ENCODE measurements around the gene OSGIN1.

Gene OSGIN1

DNA sequence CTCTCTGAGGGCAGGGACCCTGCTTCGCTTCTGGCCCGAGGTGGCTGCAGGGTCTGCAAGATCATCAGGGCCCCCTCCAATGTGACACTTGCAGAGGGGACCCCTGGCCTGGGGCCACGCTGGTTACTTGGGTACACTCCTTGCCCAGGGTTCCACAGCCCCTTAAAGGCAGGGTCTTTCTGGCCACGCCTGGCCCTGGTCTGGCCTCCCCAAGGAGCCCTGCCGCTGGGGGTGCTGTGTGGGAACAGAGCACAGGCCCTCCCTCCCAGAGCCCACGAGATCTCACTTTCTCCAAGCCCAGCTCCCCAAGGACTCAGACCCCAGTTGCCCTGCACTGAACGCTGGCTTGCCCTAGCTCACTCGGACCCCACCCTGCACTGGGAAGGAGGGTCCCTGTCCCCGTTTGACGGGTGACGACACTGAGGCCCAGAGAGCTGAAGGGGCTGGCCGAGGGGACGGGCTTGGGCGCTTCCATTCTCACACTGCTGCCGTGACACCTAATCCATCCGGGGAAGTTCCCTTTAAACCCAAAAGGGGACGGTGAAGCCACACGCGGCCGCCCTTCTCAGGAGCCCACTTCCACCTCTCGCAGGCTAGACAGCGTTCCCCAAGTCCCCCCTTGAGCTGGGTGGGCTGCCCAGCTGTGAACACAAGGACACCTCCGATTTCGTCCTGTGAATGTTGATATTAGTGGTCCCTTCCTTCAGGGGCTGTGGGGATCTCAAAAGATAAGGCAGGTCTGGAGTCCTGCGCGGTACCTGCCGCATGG lies 26.9 kb upstream of the OSGIN1 start:
- DNase-seq (ENCODE audit: low spot score), result no peak

DNA sequence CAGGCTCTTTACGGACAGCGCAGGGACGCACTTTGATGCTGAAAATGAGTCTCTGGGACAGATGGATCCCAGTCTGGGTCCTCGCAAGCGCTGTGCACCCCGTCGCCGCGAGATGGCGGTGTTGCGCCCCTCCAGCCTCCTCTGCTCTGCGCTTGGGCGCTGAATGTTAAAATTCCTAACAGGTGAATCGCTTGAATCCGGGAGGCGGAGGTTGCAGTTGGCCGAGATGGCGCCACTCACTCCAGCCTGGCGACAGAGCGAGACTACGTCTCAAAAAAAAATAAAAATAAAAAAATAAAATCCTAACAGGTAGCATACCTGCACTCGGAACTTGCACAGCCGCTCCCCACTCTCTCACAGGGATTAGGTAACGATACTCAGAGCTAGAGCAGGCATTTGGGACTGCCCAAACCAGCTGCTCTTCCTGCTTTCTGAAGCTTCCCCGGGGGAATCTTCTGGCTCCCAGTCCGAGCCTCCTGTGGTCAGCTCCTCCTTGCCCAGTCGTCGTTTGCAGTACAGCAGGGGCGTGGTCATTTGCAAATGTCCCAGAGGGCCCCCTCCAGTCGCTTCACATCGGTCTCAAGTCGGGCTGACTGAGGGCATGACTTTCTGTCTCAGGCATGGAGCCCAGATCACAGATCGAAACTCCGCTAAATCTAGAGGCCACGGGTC lies 26.2 kb upstream of the OSGIN1 start:
- peak; percentile 89 for DNase-seq (ENCODE audit: low spot score)

DNA sequence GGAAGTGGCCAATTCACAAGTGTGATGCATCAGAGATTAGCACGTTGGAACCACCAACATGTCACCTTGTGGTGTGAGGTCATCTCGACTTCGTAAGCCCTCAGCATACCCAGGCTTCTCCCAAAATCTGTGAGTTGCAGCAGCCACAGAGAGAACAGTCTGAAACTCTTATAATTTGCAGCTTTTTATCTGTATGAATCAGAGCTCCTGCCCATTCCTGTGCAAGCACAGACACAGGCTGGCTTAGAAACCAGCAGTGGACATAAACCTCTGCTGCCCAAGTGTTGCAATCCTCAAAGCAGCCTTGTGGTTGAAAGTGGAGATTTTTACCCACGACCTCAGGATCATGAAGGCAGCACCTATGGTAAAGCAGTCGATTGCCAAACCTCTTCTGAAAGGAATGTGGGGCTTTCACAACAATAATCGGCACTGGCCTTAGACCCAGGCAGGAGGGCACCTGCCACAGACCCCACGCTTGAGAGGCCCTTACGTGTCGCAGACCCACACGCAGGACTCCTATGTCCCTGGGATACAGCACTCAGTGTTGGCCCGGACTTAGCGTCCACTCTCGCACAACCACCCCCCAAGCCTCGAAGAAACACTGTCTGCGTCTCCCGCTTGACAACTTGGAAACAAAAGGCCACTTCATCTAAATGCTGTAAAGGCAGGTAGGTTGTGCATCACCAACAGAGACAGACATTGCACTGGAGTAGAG lies 24.5 kb upstream of the OSGIN1 start:
- DNase-seq (ENCODE audit: low spot score), result peak; percentile 84

DNA sequence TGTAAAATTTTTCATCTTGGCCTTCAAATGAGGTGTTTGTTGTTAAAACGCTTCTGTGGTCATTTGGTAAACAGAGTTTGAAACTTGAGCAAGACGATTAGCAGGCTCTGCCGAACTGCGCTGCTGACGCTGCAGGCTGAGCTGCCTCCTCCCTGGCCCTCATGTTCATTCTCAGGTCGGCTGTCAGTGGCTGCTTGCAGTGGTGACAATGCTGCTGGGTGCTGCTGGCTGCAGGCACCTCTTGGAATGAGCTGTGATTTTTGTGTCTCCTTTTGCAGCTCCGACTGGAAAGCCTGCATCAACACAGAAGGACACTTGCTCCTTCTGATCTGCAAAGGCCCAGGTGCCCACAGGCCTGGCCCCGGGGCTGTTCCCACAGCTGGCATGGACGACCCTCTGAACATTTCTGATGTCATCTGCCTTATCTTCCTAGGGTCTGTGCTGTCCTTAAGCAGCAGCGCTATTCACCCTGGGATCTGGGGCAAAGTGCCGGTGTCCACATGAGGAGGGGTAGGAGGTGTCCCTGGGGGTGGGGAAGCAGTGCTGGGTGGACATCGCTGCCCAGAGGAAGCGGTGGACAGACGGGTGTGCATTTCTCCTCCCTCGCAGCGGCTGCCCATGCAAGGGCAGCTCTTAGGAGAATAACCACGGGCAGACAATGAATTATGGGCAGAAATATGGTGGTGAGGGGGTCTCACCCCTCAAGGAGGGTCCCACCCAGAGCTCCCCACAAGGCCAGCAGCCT lies 23.1 kb upstream of the OSGIN1 start:
- DNase-seq (ENCODE audit: low spot score), result no peak

DNA sequence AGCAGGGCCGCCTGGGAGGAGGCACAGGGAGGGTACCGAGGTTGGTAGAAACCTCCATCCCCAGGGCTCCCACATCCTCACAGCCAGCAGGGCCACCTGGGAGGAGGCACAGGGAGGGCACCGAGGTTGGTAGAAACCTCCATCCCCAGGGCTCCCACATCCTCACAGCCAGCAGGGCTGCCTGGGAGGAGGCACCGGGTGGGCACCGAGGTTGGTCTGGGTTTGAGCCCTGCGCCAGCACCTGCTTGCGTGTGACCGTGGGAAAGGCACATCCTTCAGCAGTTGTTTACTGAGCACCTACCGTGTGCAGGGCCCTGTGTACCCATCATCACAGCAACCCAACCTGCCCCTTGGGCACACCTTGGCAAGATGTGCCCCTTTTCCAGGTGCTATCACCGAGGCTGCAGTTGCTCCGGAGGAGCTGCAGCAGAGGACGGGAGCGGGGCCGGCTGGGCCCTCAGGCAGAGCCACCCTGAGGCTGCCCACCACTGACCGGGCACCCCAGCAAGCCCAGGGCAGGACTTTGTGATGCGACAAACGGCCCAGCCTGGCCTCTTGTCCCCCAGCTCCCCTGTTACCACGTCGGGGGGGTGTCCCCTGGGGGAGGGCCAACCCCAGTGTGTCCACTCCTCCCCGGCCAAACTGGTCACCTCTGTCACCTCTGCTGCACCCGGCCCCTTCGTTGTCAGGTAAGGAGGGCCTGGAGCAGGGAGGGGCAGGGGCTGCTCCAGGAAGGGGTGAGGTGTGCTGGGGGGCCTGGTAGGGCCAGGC lies 22.1 kb upstream of the OSGIN1 start:
- DNase-seq (ENCODE audit: low spot score), result no peak

DNA sequence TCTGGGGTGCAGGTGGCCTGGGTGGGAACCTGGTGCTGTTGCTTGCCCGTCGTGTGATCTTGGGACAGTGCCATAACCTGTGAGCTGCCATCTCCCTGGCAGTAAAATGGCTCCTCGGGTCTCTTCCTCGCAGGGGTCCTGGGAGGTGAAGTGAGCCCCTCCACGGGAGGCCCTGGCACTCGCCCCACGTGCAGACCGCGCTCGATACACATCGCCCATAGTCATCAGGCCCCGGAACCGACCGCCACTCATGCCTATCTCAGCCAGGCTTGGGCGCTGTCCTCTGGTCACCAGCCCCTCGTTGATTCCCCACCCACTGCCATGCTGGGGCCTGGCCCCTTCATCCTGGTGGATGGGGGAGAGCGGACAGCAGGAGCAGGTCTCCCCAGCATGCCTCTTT lies 21.5 kb upstream of the OSGIN1 start:
- no peak for DNase-seq (ENCODE audit: low spot score)

DNA sequence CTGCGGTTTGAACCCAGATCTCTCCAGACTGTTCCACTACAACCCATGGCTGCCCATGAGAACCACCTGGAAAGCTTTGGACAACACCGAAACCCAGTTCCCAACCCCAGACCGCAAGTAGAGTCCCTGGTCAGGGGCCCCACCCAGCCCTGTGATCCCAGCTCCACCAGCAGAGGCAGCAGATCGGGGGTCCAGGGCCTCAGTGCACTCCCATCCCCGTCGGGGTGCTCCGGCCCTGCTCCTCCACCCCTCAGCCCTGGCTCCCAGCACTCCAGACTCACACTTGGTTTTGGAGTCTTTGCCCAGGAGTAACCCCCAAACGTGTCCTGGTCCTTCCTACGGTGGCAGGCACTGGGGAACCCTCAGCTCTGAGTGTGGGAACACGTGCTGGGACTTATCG lies 20.7 kb upstream of the OSGIN1 start:
- no peak for DNase-seq (ENCODE audit: low spot score)

DNA sequence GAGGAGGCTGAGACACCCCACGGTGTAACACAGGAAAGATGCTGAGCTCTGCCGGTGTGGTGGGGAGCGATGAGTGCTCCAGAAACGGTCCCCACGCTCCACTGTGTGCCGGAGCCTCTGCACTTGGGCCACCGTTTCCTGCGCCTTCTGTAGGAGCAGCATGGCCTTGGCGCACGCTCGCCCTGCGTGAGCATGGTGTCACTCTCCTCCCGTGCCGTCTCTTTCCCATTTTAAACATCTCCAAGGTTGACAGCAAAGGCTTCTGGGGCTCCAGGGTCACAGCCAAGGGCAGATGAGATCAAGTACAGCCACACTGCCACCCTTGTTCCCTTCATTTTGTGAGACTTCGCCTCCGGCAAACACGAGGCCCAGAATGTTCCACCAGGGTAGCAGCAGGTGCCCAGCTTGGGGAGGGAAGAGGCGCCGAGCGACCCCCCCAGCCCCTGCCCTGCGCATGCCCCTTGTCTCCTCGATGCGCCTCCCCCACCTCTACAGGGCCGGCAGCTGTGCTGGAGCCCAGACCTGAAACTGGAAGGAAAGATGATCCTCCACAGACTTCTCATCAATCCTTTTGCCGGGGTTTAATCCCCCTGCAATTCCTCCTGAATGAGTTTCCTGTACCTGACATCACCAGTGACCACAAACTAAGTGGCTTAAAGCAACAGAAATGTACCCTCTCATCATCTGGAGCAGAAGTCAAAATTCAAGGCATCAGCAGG lies 19.9 kb upstream of the OSGIN1 start:
- DNase-seq (ENCODE audit: low spot score), result no peak

DNA sequence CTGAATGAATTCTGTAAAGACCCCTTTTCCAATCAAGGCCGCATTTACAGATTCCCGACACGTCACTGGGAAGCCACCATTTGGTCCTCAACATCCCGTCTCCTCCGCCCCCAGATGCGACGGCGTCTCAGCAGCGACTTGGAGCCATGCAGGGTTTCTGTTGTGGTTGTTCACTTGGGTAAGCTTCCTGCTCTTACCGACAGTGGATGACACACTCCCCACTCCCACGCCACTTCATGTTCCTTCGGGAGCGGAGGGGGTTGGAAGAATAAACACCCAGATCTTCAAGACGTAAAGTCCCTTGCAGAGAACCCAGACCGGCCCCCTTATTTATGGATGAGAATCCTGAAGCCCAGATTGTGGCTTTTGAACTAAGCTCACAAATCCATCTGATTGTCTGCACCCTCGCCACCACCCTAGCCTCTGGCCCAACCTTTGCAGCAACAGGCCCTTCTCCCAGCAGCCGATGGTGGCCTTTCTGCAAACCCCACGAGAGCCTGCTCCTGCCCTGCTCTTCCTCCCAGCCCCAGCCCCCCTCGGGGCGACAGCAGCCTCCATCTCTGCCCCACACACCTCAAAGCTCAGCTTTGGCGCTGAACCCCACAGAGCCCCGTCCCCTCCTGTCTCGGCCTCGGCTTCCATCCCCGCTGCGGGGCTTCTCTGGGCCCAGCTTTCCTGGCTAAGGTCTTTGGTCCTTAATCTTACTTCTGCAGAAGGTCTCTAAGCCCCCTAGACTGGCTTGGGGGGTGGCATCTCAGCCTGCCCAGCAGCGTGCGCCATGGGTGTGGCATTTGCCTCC lies 19.0 kb upstream of the OSGIN1 start:
- DNase-seq (ENCODE audit: low spot score), result no peak

DNA sequence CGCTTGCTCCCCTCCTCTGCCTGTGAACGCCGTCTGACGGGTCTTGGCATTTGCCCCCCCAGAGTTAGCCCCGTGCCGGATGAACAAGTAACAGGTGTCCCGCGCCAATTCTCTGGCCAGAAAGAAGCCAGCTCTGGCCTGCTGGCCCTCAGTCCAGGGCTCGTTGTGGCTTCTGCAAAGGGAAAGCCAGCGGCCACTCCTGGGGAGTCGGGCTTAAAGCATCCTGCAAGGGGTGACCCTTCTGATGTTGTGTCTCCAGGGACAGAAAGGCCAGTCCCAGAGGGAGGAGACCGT lies 18.4 kb upstream of the OSGIN1 start:
- DNase-seq (ENCODE audit: low spot score), result no peak

DNA sequence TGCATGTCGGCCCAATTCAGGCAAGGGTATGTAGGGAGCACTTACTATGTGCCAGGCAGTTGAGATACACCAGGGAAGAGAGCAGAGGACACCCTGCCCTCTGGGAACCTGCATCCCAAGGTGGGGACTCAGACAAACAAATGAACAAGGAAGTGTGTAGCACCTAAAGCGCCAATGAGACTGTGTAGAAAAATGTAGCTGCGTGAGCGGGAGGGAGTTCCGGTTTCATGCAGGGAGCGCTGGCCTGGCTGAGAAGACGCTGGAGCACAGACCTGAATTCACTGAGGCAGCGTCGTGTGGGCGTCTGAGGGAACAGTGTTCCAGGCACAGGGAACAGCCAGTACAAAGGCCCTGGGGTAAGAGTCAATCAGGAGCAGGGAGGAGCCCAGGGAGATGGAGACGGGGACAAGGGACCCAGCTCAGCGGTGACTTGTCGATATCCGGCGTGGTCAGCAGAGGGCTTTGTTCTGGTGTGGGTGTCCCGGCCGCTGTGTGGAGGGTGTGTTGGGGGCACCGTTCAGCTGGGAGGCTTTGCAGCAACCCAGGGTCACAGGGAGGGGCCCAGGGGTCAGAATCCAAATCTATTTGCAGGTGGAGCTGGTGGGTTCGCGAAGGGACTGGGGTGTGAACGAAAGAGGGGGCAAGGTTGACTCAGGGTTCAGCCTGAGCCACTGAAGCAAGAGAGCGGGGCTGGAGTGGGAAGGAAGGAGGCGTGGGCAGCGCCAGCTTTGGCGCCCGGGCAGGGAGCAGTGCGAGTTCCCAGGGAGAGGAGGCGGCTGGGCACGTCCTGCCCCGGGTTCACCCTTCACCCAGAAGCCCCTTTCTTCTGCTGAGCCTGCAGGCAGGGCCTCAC lies 17.8 kb upstream of the OSGIN1 start:
- no peak for DNase-seq (ENCODE audit: low spot score)

DNA sequence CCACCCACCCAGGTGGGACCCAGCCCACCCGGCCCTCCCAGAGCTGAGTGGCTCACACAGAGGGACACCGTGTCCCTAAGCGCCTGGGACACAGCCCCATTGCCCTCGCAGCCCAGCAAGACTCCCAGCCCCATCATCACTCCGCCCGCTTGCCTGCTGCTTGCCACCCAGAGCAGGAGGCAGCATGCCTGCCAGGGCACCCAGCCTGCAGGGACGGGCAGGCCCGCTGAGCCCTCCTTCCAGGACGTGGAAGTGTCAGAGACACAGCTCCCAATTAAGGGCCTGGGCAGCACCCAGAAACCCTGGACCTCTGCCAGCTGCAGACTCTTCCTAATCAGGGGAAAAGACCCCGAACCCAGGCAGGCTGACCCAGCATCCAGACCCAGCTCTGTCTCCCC lies 17.2 kb upstream of the OSGIN1 start:
- DNase-seq (ENCODE audit: low spot score), result no peak

DNA sequence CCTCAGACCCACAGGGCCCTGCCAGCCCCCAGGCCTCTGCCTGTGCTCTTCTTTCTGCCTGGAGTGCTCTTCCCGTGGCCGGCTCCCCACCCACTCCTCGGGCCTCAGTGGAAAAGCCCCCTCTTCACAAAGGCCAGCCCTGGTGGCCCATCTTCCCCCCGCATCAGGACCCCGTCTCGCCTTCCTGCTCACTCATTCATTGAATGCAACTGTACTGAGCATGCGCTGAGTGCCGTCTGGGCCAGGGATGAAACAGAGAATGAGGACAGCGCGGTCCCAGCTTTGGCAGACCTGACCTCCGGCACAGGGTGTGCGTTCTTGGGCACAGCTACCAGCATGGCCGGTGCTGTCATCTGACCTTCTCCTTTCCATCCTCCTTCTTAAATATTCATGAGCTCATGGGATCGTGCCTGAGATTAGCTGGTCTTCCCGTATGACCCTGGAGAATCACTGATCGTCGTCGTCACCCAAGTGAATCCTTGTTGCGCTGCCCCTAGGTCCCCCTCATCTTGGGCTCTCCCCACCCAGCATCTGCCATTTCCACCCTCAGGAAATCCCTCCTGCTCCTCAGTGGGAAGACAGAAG lies 16.4 kb upstream of the OSGIN1 start:
- DNase-seq (ENCODE audit: low spot score), result no peak

DNA sequence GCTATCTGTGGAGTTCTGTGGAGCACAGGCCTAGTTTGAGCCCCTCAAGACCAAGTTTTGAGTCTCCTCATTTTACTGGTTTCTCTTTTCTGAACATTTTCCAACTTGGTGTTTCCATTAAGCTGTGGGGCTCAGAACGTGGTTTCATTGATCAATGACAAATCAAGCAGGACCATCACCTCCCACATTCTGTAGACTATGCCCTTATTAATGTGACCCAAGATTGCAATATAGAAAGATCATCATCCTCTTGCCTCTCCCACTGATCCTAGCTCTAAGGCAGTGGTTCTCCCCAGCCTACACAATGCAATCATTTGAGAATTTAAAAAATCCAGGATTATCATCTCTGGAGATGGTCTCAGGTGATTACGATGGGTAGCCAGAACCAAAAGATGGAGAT lies 15.8 kb upstream of the OSGIN1 start:
- DNase-seq (ENCODE audit: low spot score), result no peak

DNA sequence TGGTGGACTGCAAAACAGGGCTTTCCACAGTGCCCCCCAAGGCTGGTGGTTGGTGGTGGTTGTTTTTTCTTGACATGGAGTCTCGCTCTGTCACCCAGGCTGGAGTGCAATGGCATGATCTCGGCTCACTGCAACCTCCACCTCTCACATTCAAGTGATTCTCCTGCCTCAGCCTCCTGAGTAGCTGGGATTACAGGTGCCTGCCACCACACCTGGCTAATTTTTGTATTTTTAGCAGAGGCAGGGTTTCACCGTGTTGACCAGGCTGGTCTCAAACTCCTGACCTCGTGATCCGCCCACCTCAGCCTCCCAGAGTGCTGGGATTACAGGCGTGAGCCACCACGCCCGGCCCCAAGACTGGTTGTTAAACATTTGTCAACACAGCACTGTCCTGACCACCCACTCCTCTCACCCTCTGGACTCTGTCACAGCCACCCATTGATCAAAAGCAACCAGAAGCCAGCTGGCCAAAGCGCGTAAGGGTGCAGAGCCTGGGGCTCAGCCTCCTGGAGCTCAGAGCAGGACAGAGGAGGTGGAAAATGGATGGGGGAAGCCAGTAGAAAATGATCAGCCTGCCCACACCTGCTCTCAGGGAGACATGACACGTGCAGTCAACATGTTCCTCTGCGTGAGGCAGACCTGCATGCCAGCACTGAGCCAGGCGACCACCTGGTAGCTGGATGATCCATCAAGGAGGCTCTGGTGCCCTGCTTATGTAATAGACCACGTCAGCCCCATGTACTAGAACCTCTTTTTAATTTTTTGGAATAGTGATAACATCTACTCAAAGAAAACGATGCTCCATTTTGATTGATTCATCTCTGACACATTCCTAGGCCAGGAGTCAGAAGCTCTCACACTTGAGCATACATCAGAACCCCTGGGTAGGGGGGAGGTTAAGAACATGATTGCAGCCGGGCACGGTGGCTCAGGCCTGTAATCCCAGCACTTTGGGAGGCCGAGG lies 14.8 kb upstream of the OSGIN1 start:
- no peak for DNase-seq (ENCODE audit: low spot score)

DNA sequence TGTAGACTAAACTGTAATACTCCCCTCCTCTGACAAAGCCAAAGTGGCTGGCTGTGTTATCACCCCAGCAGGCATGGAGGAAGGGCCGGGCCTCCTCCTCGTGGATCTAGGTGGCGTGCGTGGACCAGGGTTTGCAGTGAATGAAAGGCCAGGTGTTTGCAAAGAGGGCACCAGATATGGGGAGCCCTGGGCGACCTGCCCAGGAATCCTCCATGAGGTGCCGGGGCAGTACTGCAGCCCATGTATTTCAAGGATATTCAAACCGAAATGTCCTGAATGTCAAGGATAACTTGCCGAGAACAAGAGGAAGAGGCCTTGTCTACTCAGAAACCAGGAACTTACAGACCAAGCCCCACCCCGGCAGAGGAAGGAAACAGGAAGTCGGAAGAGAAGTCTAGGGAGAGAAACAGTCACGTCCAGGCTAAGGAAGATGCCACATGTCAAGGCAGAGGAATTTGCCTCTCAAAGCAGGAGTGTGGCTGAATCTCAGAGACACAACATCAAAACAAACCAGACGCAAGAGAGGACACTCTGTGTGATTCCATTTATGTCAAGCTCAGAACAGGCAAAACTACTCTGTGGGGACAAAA lies 13.7 kb upstream of the OSGIN1 start:
- DNase-seq (ENCODE audit: low spot score), result no peak

DNA sequence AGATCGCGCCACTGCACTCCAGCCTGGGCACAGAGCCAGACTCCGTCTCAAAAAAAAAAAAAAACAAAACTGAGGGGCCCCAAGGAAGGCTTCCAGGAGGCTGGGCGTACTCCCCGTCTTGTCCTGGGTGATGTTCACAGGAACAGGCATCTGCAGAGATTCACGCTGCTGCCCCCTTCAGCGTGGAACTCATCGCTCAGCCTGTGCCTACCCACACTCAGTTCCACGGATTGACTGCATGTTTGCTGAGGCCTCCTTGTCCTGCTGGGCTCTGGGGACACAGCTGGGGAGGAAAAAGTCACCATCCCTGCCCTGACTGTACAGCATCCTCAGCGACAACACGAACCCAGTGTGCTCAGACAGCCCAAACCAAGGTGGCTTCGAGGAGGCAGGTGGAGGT lies 12.9 kb upstream of the OSGIN1 start:
- no peak for DNase-seq (ENCODE audit: low spot score)
